Left ventricle myocardium inferior (tissue), 1 donor: ENCODE measurements around the gene ZNF555. TPM values are rescaled to one million over a fixed set of nuclear protein-coding genes. Genes with fewer than 3 reads are reported as not detected.
"Not testable (repeated sequence)": the region's sequence is repeated elsewhere in the genome, so short reads cannot be mapped to it uniquely, and the experiment has no call there.

ENCODE experiments used
- DNase-seq: peaks from one replicate; pipeline ENCODE4 v3.0.0-alpha.2; 2020
- H3K27ac ChIP-seq: fragments of 200-600 bp; replicated peaks from 2 replicates; pipeline ENCODE4 v1.8.0; 2021
- H3K27me3 ChIP-seq: fragments of 200-600 bp; 2 replicates; pipeline ENCODE4 v1.8.0; 2021; ENCODE audit warnings: low read depth
- H3K36me3 ChIP-seq: fragments of 200-600 bp; 2 replicates; pipeline ENCODE4 v1.8.0; 2021
- H3K4me1 ChIP-seq: fragments of 200-600 bp; 2 replicates; pipeline ENCODE4 v1.8.0; 2021
- H3K4me3 ChIP-seq: fragments of 200-600 bp; 2 replicates; pipeline ENCODE4 v1.8.0; 2021; ENCODE audit warnings: mild to moderate bottlenecking, moderate library complexity
- H3K9me3 ChIP-seq: fragments of 200-600 bp; replicated peaks from 2 replicates; pipeline ENCODE4 v1.8.0; 2021
- CTCF ChIP-seq: fragments of 200-600 bp; IDR thresholded peaks from 2 replicates; pipeline ENCODE4 v1.8.0; 2021; ENCODE audit warnings: antibody characterized with exemption, mild to moderate bottlenecking, borderline replicate concordance
- intact Hi-C: fragments of 100-400 bp; cut with micrococcal nuclease; formaldehyde crosslinking; loops from one replicate; pipeline ENCODE4 v1.11.0; 2022
- total RNA-seq: library from RNA; stranded (reverse); fragmentation: NEBNext Ultra II Directional; extraction: Animal tissue kit (Norgen Biotek cat#: 25700); gene quantifications from one replicate; pipeline ENCODE4 v1.2.1, GENCODE V29; 2021
- donor health status: DM: no; HTN: yes; CAD: no; lungs with severe emphysema.

ZNF555 gene
- total RNA-seq, 1 donor from 2014 or later, result 8.9 TPM

- Histone ChIP-seq H3K9me3 (no peaks in the 10 kb centered on the region), H3K36me3 (peaks cover 40% of the 10 kb centered on the region), H3K4me3 (no peak overlapping the region), H3K27ac (no peak overlapping the region), H3K27me3 (no peaks in the 10 kb centered on the region), H3K4me1 (no peaks in the 10 kb centered on the region)
- no peak for TF ChIP-seq CTCF
- DNase-seq, result no peak
- intact Hi-C loops, result no loop called here
Measured at GRCh38 chr19:2813235-2814160, 27.8 kb upstream of the ZNF555 start.

- TF ChIP-seq CTCF, result no peak
- Histone ChIP-seq H3K36me3 (peaks cover 31% of the 10 kb centered on the region), H3K4me3 (no peak overlapping the region), H3K9me3 (no peaks in the 10 kb centered on the region), H3K27ac (no peak overlapping the region), H3K27me3 (no peaks in the 10 kb centered on the region), H3K4me1 (peaks cover 4% of the 10 kb centered on the region)
- no peak for DNase-seq
- intact Hi-C loops, result no loop called here
Measured at GRCh38 chr19:2814426-2814825, 26.8 kb upstream of the ZNF555 start.

- Histone ChIP-seq H3K4me1 (peaks cover 9% of the 10 kb centered on the region), H3K27ac (no peak overlapping the region), H3K36me3 (peaks cover 23% of the 10 kb centered on the region), H3K4me3 (no peak overlapping the region), H3K9me3 (no peaks in the 10 kb centered on the region), H3K27me3 (no peaks in the 10 kb centered on the region)
- TF ChIP-seq CTCF, result no peak
- DNase-seq, result no peak
- intact Hi-C loops, result no loop called here
Measured at GRCh38 chr19:2815191-2815614, 26.1 kb upstream of the ZNF555 start.

GRCh38 chr19:2815923-2816322, 25.4 kb upstream of the ZNF555 start:
- no peak for TF ChIP-seq CTCF
- Histone ChIP-seq H3K9me3 (no peaks in the 10 kb centered on the region), H3K27me3 (no peaks in the 10 kb centered on the region), H3K4me1 (peaks cover 16% of the 10 kb centered on the region), H3K27ac (no peak overlapping the region), H3K4me3 (no peak overlapping the region), H3K36me3 (peaks cover 16% of the 10 kb centered on the region)
- intact Hi-C loops, result no loop called here
- no peak for DNase-seq

- DNase-seq, result no peak
- H3K4me1 ChIP-seq, result peaks cover 21% of the 10 kb centered on the region
- no peaks in the 10 kb centered on the region for H3K27me3 ChIP-seq
- H3K4me3 ChIP-seq, result no peak overlapping the region
- no peaks in the 10 kb centered on the region for H3K9me3 ChIP-seq
- peaks cover 10% of the 10 kb centered on the region for H3K36me3 ChIP-seq
- intact Hi-C loops, result no loop called here
- no peak overlapping the region for H3K27ac ChIP-seq
- TF ChIP-seq CTCF, result no peak
Measured at GRCh38 chr19:2816641-2817040, 24.6 kb upstream of the ZNF555 start.

GRCh38 chr19:2817237-2817829, 23.9 kb upstream of the ZNF555 start:
- intact Hi-C loops, H3K27ac ChIP-seq, H3K27me3 ChIP-seq, H3K36me3 ChIP-seq, DNase-seq, H3K9me3 ChIP-seq, H3K4me3 ChIP-seq: not testable (repeated sequence)
- H3K4me1 ChIP-seq, result peaks cover 21% of the 10 kb centered on the region
